Measurements from ENCODE around the gene UBE2I.

The UBE2I gene

DNA sequence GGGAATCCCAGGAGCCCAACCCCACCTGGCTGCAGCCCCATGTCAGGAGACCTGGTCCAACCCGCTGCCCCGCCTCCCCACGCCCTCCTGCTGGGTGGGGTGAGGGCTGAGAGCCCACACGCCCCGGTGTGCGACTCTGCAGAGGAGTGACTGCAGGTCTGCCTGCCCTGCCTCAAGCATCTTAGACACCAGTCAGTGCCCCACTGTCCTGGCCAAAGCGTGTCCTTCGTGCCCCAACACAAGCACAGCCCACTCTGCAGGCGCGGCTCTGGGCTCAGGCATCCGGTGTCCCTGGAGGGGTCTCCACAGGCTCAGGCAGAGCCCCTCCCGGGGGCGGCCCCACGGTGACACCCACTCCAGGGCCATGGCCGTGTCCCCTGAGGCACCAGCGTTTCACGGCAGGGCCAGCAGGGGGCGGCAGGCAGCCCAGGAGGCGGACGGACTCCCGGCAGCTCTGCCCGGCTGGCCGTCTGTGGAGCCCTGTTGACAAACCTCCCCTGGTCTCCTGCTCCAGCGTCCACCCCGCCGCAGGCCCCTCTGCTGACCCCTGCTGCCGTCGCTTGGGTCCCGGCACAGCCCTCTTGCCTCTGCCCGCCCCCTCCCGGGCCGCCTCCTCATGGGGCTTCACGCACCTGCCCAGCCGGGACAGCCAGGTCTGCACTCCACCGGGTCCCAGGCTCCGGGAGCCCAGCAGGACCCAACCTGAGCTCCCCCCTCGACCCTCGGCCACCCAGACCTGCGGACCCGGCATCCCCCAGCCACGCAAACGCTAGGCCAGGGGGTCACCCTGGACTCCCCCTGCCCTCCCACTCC lies 8.6 kb upstream of the UBE2I start:
- TF ChIP-seq, protein P1, sequence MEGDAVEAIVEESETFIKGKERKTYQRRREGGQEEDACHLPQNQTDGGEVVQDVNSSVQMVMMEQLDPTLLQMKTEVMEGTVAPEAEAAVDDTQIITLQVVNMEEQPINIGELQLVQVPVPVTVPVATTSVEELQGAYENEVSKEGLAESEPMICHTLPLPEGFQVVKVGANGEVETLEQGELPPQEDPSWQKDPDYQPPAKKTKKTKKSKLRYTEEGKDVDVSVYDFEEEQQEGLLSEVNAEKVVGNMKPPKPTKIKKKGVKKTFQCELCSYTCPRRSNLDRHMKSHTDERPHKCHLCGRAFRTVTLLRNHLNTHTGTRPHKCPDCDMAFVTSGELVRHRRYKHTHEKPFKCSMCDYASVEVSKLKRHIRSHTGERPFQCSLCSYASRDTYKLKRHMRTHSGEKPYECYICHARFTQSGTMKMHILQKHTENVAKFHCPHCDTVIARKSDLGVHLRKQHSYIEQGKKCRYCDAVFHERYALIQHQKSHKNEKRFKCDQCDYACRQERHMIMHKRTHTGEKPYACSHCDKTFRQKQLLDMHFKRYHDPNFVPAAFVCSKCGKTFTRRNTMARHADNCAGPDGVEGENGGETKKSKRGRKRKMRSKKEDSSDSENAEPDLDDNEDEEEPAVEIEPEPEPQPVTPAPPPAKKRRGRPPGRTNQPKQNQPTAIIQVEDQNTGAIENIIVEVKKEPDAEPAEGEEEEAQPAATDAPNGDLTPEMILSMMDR (IDR thresholded peaks at IDR 0.05; ENCODE audit: insufficient read depth, low read length), result peak; percentile 68
- TF ChIP-seq POLR2AphosphoS5 (IDR thresholded peaks at IDR 0.05; ENCODE audit: low read depth), result no peak
- Histone ChIP-seq H3K27me3 (ENCODE audit: insufficient read depth, poor library complexity, severe bottlenecking) (no peaks in the 10 kb centered on the region), H3K4me3 (replicated peaks; ENCODE audit: insufficient read depth, low read length) (no peak overlapping the region), H3K27ac (replicated peaks) (no peak overlapping the region)
- DNase-seq (ENCODE audit: low read depth in 1 of 2, low spot score in 1 of 2), result peak in 1 of 2 experiments; percentile 58

DNA sequence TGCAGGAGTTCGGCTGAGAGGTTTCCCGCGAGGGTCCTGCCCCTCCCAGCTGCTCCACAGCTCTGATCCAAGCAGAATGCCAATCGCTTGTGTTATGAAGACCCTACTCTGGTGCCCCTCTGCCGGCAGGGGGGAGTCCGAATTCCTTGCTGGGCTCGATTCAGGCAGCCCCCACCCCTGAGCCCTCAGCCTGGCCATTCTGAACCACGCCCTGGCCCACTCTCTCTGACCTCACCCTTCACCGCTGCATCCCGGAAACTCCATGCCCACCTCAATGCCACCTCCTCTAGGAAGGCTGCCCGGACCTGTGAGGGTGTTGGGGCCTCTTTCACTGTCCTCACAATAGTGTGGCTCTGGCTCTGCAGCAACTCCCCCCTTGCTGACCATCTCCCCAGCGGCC lies 7.9 kb upstream of the UBE2I start:
- no peaks in the 10 kb centered on the region for H3K27me3 ChIP-seq (ENCODE audit: insufficient read depth, poor library complexity, severe bottlenecking)
- no peak for TF ChIP-seq GABPA (IDR thresholded peaks at IDR 0.05; ENCODE audit: low read depth)
- TF ChIP-seq, protein P2, sequence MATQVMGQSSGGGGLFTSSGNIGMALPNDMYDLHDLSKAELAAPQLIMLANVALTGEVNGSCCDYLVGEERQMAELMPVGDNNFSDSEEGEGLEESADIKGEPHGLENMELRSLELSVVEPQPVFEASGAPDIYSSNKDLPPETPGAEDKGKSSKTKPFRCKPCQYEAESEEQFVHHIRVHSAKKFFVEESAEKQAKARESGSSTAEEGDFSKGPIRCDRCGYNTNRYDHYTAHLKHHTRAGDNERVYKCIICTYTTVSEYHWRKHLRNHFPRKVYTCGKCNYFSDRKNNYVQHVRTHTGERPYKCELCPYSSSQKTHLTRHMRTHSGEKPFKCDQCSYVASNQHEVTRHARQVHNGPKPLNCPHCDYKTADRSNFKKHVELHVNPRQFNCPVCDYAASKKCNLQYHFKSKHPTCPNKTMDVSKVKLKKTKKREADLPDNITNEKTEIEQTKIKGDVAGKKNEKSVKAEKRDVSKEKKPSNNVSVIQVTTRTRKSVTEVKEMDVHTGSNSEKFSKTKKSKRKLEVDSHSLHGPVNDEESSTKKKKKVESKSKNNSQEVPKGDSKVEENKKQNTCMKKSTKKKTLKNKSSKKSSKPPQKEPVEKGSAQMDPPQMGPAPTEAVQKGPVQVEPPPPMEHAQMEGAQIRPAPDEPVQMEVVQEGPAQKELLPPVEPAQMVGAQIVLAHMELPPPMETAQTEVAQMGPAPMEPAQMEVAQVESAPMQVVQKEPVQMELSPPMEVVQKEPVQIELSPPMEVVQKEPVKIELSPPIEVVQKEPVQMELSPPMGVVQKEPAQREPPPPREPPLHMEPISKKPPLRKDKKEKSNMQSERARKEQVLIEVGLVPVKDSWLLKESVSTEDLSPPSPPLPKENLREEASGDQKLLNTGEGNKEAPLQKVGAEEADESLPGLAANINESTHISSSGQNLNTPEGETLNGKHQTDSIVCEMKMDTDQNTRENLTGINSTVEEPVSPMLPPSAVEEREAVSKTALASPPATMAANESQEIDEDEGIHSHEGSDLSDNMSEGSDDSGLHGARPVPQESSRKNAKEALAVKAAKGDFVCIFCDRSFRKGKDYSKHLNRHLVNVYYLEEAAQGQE (IDR thresholded peaks at IDR 0.05; ENCODE audit: insufficient replicate concordance, low read depth), result no peak
- TF ChIP-seq SPI1 (IDR thresholded peaks at IDR 0.05; ENCODE audit: borderline replicate concordance, low read depth), result no peak
- TF ChIP-seq, protein P1 (IDR thresholded peaks at IDR 0.05; ENCODE audit: insufficient read depth, low read length), result no peak
- no peak for TF ChIP-seq POLR2AphosphoS5 (IDR thresholded peaks at IDR 0.05; ENCODE audit: low read depth)
- no peak for DNase-seq (ENCODE audit: low read depth in 1 of 2, low spot score in 1 of 2)
- no peak overlapping the region for H3K27ac ChIP-seq (replicated peaks)
- H3K4me3 ChIP-seq (replicated peaks; ENCODE audit: insufficient read depth, low read length), result no peak overlapping the region

DNA sequence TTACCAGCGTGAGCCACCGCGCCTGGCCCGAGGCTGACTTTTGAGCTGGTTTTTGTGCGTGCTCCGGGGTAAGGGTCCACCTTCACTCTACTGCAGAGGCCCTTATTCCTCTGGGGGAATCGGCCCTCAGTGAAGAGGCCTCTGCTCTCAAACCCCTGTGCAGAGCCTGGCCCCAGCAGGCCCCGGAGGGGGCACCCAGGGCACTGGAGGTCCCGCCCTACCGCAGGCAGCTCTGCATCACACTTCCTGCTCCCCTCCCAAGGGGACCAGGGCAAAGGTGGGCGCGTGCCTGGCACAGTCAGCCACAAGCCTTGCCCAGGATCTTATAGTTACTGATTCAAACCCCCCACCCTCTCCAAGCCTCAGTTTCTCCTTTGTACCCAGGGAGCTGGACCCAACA lies 3.6 kb upstream of the UBE2I start:
- no peak overlapping the region for H3K27ac ChIP-seq (replicated peaks)
- H3K27me3 ChIP-seq (ENCODE audit: insufficient read depth, poor library complexity, severe bottlenecking), result no peaks in the 10 kb centered on the region
- TF ChIP-seq, protein P1 (IDR thresholded peaks at IDR 0.05; ENCODE audit: insufficient read depth, low read length), result no peak
- TF ChIP-seq SPI1 (IDR thresholded peaks at IDR 0.05; ENCODE audit: borderline replicate concordance, low read depth) (no peak), GABPA (IDR thresholded peaks at IDR 0.05; ENCODE audit: low read depth) (no peak), POLR2AphosphoS5 (IDR thresholded peaks at IDR 0.05; ENCODE audit: low read depth) (no peak)
- TF ChIP-seq, protein P2 (IDR thresholded peaks at IDR 0.05; ENCODE audit: insufficient replicate concordance, low read depth), result no peak
- H3K4me3 ChIP-seq (replicated peaks; ENCODE audit: insufficient read depth, low read length), result no peak overlapping the region
- DNase-seq (ENCODE audit: low read depth in 1 of 2, low spot score in 1 of 2), result no peak
